Breast epithelium (tissue), 4 donors: Measurements from ENCODE around the gene USPL1. TPM values are rescaled to one million over a fixed set of nuclear protein-coding genes. Genes with fewer than 3 reads are reported as not detected.

Source experiments
- DNase-seq, 2 donors: peaks; one replicate each; pipeline ENCODE4 v3.0.0-alpha.2; 2019; ENCODE audit warnings: low spot score in 2 of 2
- H3K27ac ChIP-seq, 2 donors: fragments of 200-600 bp; sonication (generic) in 1 of 2; one replicate each; pipeline ENCODE4 v1.5.1; 2016 to 2019; ENCODE audit warnings: mild to moderate bottlenecking in 1 of 2
- H3K27me3 ChIP-seq, 2 donors: fragments of 200-600 bp; sonication (generic) in 1 of 2; one replicate each; pipeline versions ENCODE4 v1.5.1 to v1.6.0; 2017 to 2019; ENCODE audit warnings: control low read depth in 1 of 2, mild to moderate bottlenecking in 1 of 2
- H3K36me3 ChIP-seq: fragments of 200-600 bp; one replicate; pipeline ENCODE4 v1.5.1; 2019
- H3K4me1 ChIP-seq, 2 donors: fragments of 200-600 bp; sonication (generic); one replicate each; pipeline ENCODE4 v1.5.1; 2016 to 2019; ENCODE audit warnings: control low read depth in 1 of 2
- H3K4me3 ChIP-seq, 3 donors: fragments of 200-600 bp; sonication (generic); 1 replicate in 2 of 3; 2 replicates in 1 of 3; pipeline ENCODE4 v1.5.1; 2016 to 2019; ENCODE audit warnings: mild to moderate bottlenecking in 3 of 3, moderate library complexity in 2 of 3
- H3K9me3 ChIP-seq, 2 donors: fragments of 200-600 bp; sonication (generic) in 1 of 2; one replicate each; pipeline ENCODE4 v1.5.1; 2016 to 2019; ENCODE audit warnings: control low read depth in 1 of 2
- POLR2A ChIP-seq: fragments of 450-650 bp; IDR thresholded peaks from one replicate; pipeline ENCODE4 v1.6.1; 2016; ENCODE audit warnings: antibody characterized with exemption, mild to moderate bottlenecking, moderate library complexity
- POLR2AphosphoS5 ChIP-seq, 3 donors: sonication (generic); formaldehyde crosslinking; IDR thresholded peaks; one replicate each; pipeline ENCODE4 v1.6.1; 2017; ENCODE audit warnings: antibody characterized with exemption in 3 of 3
- intact Hi-C: fragments of 100-400 bp; cut with DNase I; formaldehyde crosslinking; loops from one replicate; pipeline ENCODE4 v1.15.1; 2023; ENCODE audit warnings: low total_unique reads
- total RNA-seq, 3 donors: library from RNA; depleted of rRNA; stranded (reverse); fragments of >200 nt; gene quantifications; one replicate each; pipeline ENCODE4 v1.1.0, GENCODE V29; 2016
- TF ChIP-seq, protein P1 (sequence below), 3 donors: fragments of 450-650 bp; IDR thresholded peaks; one replicate each; pipeline ENCODE4 v1.5.1; 2016 to 2017; ENCODE audit warnings: antibody characterized with exemption in 3 of 3, mild to moderate bottlenecking in 3 of 3, moderate library complexity in 3 of 3

The USPL1 gene
- total RNA-seq, 3 donors from 2014 or later, result 27.8 to 40.0 (median 28.2) TPM

DNA sequence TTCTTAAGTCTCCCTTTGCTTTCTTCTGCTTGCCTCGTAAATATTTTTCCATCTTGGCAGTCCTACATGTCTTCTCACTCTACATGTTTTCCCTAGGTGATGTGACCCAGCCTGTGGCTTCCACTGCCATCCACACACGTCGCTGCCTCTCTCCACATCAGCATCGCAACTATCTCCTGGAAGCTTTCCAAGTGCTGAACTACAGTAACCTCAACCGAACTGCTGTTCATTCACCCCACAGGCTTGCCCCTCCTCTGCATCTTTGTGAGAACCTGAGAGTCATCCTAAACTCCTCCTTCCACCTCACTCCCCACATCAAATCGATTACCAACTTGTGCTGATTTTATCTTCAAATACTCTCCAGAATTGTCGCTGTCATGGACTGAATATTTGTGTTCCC is 41.2 kb upstream of the USPL1 start:
- Histone ChIP-seq H3K27ac (no peak overlapping the region), H3K4me3 (no peak overlapping the region), H3K27me3 (no peaks in the 10 kb centered on the region), H3K9me3 (no peaks in the 10 kb centered on the region), H3K4me1 (peaks cover 0 to 5% of the 10 kb centered on the region in 2 donors), H3K36me3 (no peaks in the 10 kb centered on the region)
- DNase-seq, result no peak
- intact Hi-C loops, result no loop called here
- TF ChIP-seq, protein P1, sequence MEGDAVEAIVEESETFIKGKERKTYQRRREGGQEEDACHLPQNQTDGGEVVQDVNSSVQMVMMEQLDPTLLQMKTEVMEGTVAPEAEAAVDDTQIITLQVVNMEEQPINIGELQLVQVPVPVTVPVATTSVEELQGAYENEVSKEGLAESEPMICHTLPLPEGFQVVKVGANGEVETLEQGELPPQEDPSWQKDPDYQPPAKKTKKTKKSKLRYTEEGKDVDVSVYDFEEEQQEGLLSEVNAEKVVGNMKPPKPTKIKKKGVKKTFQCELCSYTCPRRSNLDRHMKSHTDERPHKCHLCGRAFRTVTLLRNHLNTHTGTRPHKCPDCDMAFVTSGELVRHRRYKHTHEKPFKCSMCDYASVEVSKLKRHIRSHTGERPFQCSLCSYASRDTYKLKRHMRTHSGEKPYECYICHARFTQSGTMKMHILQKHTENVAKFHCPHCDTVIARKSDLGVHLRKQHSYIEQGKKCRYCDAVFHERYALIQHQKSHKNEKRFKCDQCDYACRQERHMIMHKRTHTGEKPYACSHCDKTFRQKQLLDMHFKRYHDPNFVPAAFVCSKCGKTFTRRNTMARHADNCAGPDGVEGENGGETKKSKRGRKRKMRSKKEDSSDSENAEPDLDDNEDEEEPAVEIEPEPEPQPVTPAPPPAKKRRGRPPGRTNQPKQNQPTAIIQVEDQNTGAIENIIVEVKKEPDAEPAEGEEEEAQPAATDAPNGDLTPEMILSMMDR (IDR thresholded peaks at IDR 0.05), result no peak
- TF ChIP-seq POLR2AphosphoS5 (IDR thresholded peaks at IDR 0.05) (no peak), POLR2A (no peak)

GRCh38 chr13:30577401-30577852 is 40.3 kb upstream of the USPL1 start:
- Histone ChIP-seq H3K36me3 (no peaks in the 10 kb centered on the region), H3K9me3 (no peaks in the 10 kb centered on the region), H3K27me3 (no peaks in the 10 kb centered on the region), H3K4me1 (peaks cover 0 to 5% of the 10 kb centered on the region in 2 donors), H3K4me3 (no peak overlapping the region), H3K27ac (no peak overlapping the region)
- TF ChIP-seq POLR2A (no peak), POLR2AphosphoS5 (IDR thresholded peaks at IDR 0.05) (no peak)
- TF ChIP-seq, protein P1 (IDR thresholded peaks at IDR 0.05), result no peak
- intact Hi-C loops, result no loop called here
- DNase-seq, result no peak

DNA sequence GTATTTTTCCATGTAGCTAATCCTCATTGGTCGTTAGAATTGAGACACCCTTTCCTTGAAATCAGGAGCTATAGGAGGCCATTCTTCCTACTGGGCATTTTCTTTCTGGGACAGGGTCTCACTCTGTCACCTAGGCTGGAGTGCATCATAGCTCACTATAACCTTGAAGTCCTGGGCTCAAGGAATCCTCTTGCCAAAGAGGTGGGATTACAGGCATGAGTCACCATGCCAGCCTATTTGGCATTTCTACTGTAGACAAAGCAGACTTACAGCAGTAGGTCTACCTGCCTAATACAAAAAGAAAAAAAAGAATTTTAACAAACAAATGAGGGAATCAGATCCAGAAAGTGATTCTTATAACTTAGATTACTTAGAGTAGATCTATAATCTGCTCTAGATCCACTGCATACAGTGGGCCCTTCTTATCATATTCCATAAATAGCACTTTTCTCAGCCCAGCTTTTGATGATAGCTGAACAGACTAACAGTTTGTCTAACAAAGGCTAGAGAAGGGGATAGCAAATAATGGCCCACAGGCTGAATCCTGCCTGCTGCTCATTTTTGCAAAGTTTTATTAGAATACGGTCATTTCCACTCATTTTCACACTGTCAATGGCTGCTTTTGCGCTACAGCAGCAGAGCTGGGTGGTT is 36.7 kb upstream of the USPL1 start:
- Histone ChIP-seq H3K4me1 (no peaks in the 10 kb centered on the region), H3K9me3 (no peaks in the 10 kb centered on the region), H3K36me3 (no peaks in the 10 kb centered on the region), H3K4me3 (no peak overlapping the region), H3K27ac (no peak overlapping the region), H3K27me3 (no peaks in the 10 kb centered on the region)
- no peak for DNase-seq
- TF ChIP-seq POLR2A (no peak), POLR2AphosphoS5 (IDR thresholded peaks at IDR 0.05) (no peak)
- TF ChIP-seq, protein P1 (IDR thresholded peaks at IDR 0.05), result no peak
- intact Hi-C loops, result no loop called here

- intact Hi-C loops, result no loop called here
- Histone ChIP-seq H3K9me3 (no peaks in the 10 kb centered on the region), H3K27me3 (no peaks in the 10 kb centered on the region), H3K4me3 (no peak overlapping the region), H3K27ac (no peak overlapping the region), H3K4me1 (no peaks in the 10 kb centered on the region), H3K36me3 (no peaks in the 10 kb centered on the region)
- DNase-seq, result no peak
- no peak for TF ChIP-seq POLR2A
- TF ChIP-seq, protein P1 (IDR thresholded peaks at IDR 0.05), result no peak
- no peak for TF ChIP-seq POLR2AphosphoS5 (IDR thresholded peaks at IDR 0.05)
These were observed 36.1 kb upstream of the USPL1 start for GRCh38 chr13:30581582-30581981.

GRCh38 chr13:30584051-30584731 is 33.5 kb upstream of the USPL1 start:
- no peaks in the 10 kb centered on the region for H3K27me3 ChIP-seq
- no peak overlapping the region for H3K4me3 ChIP-seq
- intact Hi-C loops, result no loop called here
- no peaks in the 10 kb centered on the region for H3K9me3 ChIP-seq
- no peak for TF ChIP-seq POLR2A
- TF ChIP-seq POLR2AphosphoS5 (IDR thresholded peaks at IDR 0.05), result no peak
- TF ChIP-seq, protein P1 (IDR thresholded peaks at IDR 0.05), result no peak
- H3K36me3 ChIP-seq, result no peaks in the 10 kb centered on the region
- DNase-seq, result no peak
- no peak overlapping the region for H3K27ac ChIP-seq
- H3K4me1 ChIP-seq, result no peaks in the 10 kb centered on the region
